Progenitor cell of endocrine pancreas (in vitro differentiated cells): ENCODE measurements around the gene PFKL. TPM values are rescaled to one million over a fixed set of nuclear protein-coding genes. Genes with fewer than 3 reads are reported as not detected.

ENCODE experiments used
- DNase-seq: peaks from one replicate; pipeline ENCODE4 v3.0.0; 2021; ENCODE audit warnings: low spot score; ENCODE audit not compliant: unreplicated experiment
- H3K27ac Mint-ChIP-seq: 2 replicates; pipeline ENCODE4 v1.8.0; 2021; ENCODE audit warnings: mild to moderate bottlenecking, moderate library complexity, mixed read lengths
- H3K27me3 Mint-ChIP-seq: 2 replicates; pipeline ENCODE4 v1.8.0; 2021; ENCODE audit warnings: mixed read lengths
- H3K36me3 Mint-ChIP-seq: 2 replicates; pipeline ENCODE4 v1.8.0; 2022; ENCODE audit warnings: mixed read lengths; ENCODE audit not compliant: insufficient read depth
- H3K4me1 Mint-ChIP-seq: 2 replicates; pipeline ENCODE4 v1.8.0; 2021; ENCODE audit warnings: low read depth, mixed read lengths
- H3K4me3 Mint-ChIP-seq: 2 replicates; pipeline ENCODE4 v1.8.0; 2021; ENCODE audit warnings: low read depth, mild to moderate bottlenecking, moderate library complexity, mixed read lengths
- H3K9me3 Mint-ChIP-seq: 2 replicates; pipeline ENCODE4 v1.8.0; 2021; ENCODE audit warnings: low read depth, mixed read lengths
- CTCF ChIP-seq: fragments of 200-600 bp; sonication (generic); IDR thresholded peaks from one replicate; pipeline ENCODE4 v1.5.0; 2021; ENCODE audit warnings: antibody characterized with exemption, mild to moderate bottlenecking; ENCODE audit not compliant: unreplicated experiment
- total RNA-seq: library from RNA; stranded (reverse); gene quantifications from 2 replicates; pipeline ENCODE4 v1.2.1, GENCODE V29; 2021

Gene PFKL
- total RNA-seq, 1 donor from 2014 or later: 132 TPM

- no peaks in the 10 kb centered on the region for H3K4me1 Mint-ChIP-seq
- H3K36me3 Mint-ChIP-seq: peaks cover 9% of the 10 kb centered on the region
- no peak for TF ChIP-seq CTCF
- H3K27ac Mint-ChIP-seq: no peak overlapping the region
- H3K4me3 Mint-ChIP-seq: no peak overlapping the region
- DNase-seq: no peak
- no peaks in the 10 kb centered on the region for H3K9me3 Mint-ChIP-seq
- H3K27me3 Mint-ChIP-seq: no peaks in the 10 kb centered on the region
These were observed 12.9 kb downstream of the PFKL start for GRCh38 chr21:44312716-44313115.

GRCh38 chr21:44313451-44313850 is 13.6 kb downstream of the PFKL start:
- H3K27ac Mint-ChIP-seq: no peak overlapping the region

GRCh38 chr21:44314128-44314527 is 14.3 kb downstream of the PFKL start:
- no peak for TF ChIP-seq CTCF
- Mint-ChIP-seq H3K4me1 (no peaks in the 10 kb centered on the region), H3K4me3 (no peak overlapping the region), H3K9me3 (no peaks in the 10 kb centered on the region), H3K27me3 (no peaks in the 10 kb centered on the region), H3K36me3 (peaks cover 5% of the 10 kb centered on the region), H3K27ac (no peak overlapping the region)
- DNase-seq: no peak

More at GRCh38 chr21:44313451-44313850, 13.6 kb downstream of the PFKL start:
- no peak overlapping the region for H3K4me3 Mint-ChIP-seq
- no peak for DNase-seq
- TF ChIP-seq CTCF: no peak
- H3K9me3 Mint-ChIP-seq: no peaks in the 10 kb centered on the region
- H3K4me1 Mint-ChIP-seq: no peaks in the 10 kb centered on the region
- peaks cover 5% of the 10 kb centered on the region for H3K36me3 Mint-ChIP-seq
- H3K27me3 Mint-ChIP-seq: no peaks in the 10 kb centered on the region

- no peak for TF ChIP-seq CTCF
- Mint-ChIP-seq H3K4me1 (no peaks in the 10 kb centered on the region), H3K9me3 (no peaks in the 10 kb centered on the region), H3K4me3 (no peak overlapping the region), H3K27me3 (no peaks in the 10 kb centered on the region), H3K27ac (no peak overlapping the region), H3K36me3 (peaks cover 5% of the 10 kb centered on the region)
- no peak for DNase-seq
These were observed 14.7 kb downstream of the PFKL start for GRCh38 chr21:44314561-44314960.

GRCh38 chr21:44315691-44316203 is 15.9 kb downstream of the PFKL start:
- Mint-ChIP-seq H3K36me3 (peaks cover 5% of the 10 kb centered on the region), H3K27me3 (no peaks in the 10 kb centered on the region), H3K27ac (no peak overlapping the region), H3K9me3 (no peaks in the 10 kb centered on the region), H3K4me1 (no peaks in the 10 kb centered on the region), H3K4me3 (no peak overlapping the region)
- TF ChIP-seq CTCF: no peak
- DNase-seq: no peak
